Measurements from ENCODE around the gene ADGRE3.

GRCh38 chr19:14649020-14649419 lies 25.6 kb downstream of the ADGRE3 start:
- TF ChIP-seq, protein P1, sequence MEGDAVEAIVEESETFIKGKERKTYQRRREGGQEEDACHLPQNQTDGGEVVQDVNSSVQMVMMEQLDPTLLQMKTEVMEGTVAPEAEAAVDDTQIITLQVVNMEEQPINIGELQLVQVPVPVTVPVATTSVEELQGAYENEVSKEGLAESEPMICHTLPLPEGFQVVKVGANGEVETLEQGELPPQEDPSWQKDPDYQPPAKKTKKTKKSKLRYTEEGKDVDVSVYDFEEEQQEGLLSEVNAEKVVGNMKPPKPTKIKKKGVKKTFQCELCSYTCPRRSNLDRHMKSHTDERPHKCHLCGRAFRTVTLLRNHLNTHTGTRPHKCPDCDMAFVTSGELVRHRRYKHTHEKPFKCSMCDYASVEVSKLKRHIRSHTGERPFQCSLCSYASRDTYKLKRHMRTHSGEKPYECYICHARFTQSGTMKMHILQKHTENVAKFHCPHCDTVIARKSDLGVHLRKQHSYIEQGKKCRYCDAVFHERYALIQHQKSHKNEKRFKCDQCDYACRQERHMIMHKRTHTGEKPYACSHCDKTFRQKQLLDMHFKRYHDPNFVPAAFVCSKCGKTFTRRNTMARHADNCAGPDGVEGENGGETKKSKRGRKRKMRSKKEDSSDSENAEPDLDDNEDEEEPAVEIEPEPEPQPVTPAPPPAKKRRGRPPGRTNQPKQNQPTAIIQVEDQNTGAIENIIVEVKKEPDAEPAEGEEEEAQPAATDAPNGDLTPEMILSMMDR (IDR thresholded peaks at IDR 0.05), result no peak
- TF ChIP-seq POLR2A (IDR thresholded peaks at IDR 0.05), result no peak
- TF ChIP-seq POLR2AphosphoS5 (IDR thresholded peaks at IDR 0.05), result no peak
